ENCODE results near the gene ZNF521. TPM values are rescaled to one million over a fixed set of nuclear protein-coding genes. Genes with fewer than 3 reads are reported as not detected.
A peak's percentile ranks its signal among the peaks of the same experiment; 100 is the strongest.

ZNF521 gene
- total and polyA plus RNA-seq, 2 experiments from 2014 or later: 3.1 to 9.2 TPM

DNA sequence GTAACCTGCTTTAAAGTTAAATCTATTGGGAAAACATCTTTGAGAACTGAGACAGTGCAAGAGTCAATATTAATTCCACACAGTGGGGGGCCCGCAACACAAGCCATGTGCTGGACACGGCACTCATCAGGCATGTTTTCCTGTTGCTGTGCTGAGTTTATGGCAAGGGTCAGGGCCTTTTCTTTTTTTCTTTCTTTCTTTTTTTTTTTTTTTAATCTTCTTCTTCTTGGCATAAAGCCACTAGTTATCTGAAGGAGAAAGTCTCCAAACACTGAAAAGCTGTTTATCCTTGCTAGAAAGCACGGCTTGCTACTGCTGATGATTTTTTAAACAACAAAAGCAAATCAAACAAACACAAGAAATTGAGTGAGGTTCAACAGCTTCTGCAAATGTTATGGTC is 252.1 kb downstream of the ZNF521 start (continued):
- TF ChIP-seq, protein P1, sequence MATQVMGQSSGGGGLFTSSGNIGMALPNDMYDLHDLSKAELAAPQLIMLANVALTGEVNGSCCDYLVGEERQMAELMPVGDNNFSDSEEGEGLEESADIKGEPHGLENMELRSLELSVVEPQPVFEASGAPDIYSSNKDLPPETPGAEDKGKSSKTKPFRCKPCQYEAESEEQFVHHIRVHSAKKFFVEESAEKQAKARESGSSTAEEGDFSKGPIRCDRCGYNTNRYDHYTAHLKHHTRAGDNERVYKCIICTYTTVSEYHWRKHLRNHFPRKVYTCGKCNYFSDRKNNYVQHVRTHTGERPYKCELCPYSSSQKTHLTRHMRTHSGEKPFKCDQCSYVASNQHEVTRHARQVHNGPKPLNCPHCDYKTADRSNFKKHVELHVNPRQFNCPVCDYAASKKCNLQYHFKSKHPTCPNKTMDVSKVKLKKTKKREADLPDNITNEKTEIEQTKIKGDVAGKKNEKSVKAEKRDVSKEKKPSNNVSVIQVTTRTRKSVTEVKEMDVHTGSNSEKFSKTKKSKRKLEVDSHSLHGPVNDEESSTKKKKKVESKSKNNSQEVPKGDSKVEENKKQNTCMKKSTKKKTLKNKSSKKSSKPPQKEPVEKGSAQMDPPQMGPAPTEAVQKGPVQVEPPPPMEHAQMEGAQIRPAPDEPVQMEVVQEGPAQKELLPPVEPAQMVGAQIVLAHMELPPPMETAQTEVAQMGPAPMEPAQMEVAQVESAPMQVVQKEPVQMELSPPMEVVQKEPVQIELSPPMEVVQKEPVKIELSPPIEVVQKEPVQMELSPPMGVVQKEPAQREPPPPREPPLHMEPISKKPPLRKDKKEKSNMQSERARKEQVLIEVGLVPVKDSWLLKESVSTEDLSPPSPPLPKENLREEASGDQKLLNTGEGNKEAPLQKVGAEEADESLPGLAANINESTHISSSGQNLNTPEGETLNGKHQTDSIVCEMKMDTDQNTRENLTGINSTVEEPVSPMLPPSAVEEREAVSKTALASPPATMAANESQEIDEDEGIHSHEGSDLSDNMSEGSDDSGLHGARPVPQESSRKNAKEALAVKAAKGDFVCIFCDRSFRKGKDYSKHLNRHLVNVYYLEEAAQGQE (IDR thresholded peaks at IDR 0.05; ENCODE audit: unreplicated experiment): no peak
- TF ChIP-seq POLR2AphosphoS5 (IDR thresholded peaks at IDR 0.05; ENCODE audit: low read depth) (no peak), ETS1 (IDR thresholded peaks at IDR 0.05) (no peak)

DNA sequence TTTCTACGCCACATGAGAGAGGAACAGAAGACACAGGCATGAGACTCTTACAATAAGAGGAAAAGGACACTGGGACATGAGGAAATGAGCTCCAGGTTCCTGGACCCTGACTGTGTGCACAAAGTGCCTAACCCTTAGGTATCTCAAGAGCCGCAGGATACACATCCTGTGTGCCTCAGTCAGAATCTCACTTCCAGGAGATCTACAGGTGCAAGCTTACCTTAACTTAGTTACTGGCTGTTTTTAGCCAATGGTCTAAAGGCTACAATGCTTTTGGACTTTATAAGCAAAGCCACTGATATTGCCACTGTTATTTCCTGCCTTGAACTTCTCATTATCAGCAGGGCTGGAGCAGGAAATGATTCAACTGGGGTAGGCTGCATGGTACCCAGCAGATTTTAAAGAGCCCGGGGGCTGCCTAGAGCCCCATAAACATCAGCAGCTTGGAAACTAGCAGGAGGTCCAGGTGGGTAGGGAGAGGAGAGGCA is 254.4 kb downstream of the ZNF521 start:
- Histone ChIP-seq H3F3A (replicated peaks; ENCODE audit: low read depth) (no peaks in the 10 kb centered on the region), H3K4me3 (no peak overlapping the region), H3K36me3 (ENCODE audit: insufficient read depth) (no peaks in the 10 kb centered on the region), H3K4me1 (ENCODE audit: insufficient read depth) (no peaks in the 10 kb centered on the region), H3K9me2 (ENCODE audit: insufficient read depth) (no peaks in the 10 kb centered on the region), H3K4me2 (no peak overlapping the region), H2AFZ (no peak overlapping the region), H3K27me3 (ENCODE audit: insufficient read depth) (no peaks in the 10 kb centered on the region), H4K20me1 (replicated peaks; ENCODE audit: insufficient read depth) (no peaks in the 10 kb centered on the region), H3K79me2 (replicated peaks; ENCODE audit: insufficient read depth) (no peaks in the 10 kb centered on the region), H3K27ac (ENCODE audit: low read depth) (no peak overlapping the region)
- Mint-ChIP-seq H3K27ac (no peak overlapping the region; the same call in 1 of the 2 replicates), H3K4me1 (peaks cover 21% of the 10 kb centered on the region), H3K4me3 (no peak overlapping the region), H3K27me3 (ENCODE audit: insufficient read depth, low read depth, poor library complexity) (no peaks in the 10 kb centered on the region), H3K36me3 (ENCODE audit: low read depth) (no peaks in the 10 kb centered on the region), H3K9me3 (no peaks in the 10 kb centered on the region)
- ATAC-seq: peak; percentile 50; the same call in 2 of the 3 replicates
- no peak for DNase-seq (ENCODE audit: low spot score)
- TF ChIP-seq JUNB (IDR thresholded peaks at IDR 0.05; ENCODE audit: unreplicated experiment) (no peak), ZNF114 (CRISPR knock-in tag; IDR thresholded peaks at IDR 0.05) (no peak)
- TF ChIP-seq, protein P2, sequence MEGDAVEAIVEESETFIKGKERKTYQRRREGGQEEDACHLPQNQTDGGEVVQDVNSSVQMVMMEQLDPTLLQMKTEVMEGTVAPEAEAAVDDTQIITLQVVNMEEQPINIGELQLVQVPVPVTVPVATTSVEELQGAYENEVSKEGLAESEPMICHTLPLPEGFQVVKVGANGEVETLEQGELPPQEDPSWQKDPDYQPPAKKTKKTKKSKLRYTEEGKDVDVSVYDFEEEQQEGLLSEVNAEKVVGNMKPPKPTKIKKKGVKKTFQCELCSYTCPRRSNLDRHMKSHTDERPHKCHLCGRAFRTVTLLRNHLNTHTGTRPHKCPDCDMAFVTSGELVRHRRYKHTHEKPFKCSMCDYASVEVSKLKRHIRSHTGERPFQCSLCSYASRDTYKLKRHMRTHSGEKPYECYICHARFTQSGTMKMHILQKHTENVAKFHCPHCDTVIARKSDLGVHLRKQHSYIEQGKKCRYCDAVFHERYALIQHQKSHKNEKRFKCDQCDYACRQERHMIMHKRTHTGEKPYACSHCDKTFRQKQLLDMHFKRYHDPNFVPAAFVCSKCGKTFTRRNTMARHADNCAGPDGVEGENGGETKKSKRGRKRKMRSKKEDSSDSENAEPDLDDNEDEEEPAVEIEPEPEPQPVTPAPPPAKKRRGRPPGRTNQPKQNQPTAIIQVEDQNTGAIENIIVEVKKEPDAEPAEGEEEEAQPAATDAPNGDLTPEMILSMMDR (conservative IDR thresholded peaks at IDR 0.05; ENCODE audit: low read depth in 2 of 2): no peak

GRCh38 chr18:25097057-25097456 is 254.9 kb downstream of the ZNF521 start:
- peaks cover 21% of the 10 kb centered on the region for H3K4me1 Mint-ChIP-seq
- H4K20me1 ChIP-seq (replicated peaks; ENCODE audit: insufficient read depth): no peaks in the 10 kb centered on the region
- no peak for ATAC-seq
- no peak overlapping the region for H3K27ac ChIP-seq (ENCODE audit: low read depth)
- H3K4me1 ChIP-seq (ENCODE audit: insufficient read depth): no peaks in the 10 kb centered on the region
- no peak overlapping the region for H3K4me2 ChIP-seq
- H3K4me3 Mint-ChIP-seq: no peak overlapping the region
- no peaks in the 10 kb centered on the region for H3K9me3 Mint-ChIP-seq
- H3K4me3 ChIP-seq: no peak overlapping the region
- no peak overlapping the region for H2AFZ ChIP-seq
- no peaks in the 10 kb centered on the region for H3K27me3 Mint-ChIP-seq (ENCODE audit: insufficient read depth, low read depth, poor library complexity)
- no peaks in the 10 kb centered on the region for H3K79me2 ChIP-seq (replicated peaks; ENCODE audit: insufficient read depth)
- H3F3A ChIP-seq (replicated peaks; ENCODE audit: low read depth): no peaks in the 10 kb centered on the region
- no peak for DNase-seq (ENCODE audit: low spot score)
- H3K27me3 ChIP-seq (ENCODE audit: insufficient read depth): no peaks in the 10 kb centered on the region
- H3K36me3 ChIP-seq (ENCODE audit: insufficient read depth): no peaks in the 10 kb centered on the region
- H3K9me2 ChIP-seq (ENCODE audit: insufficient read depth): no peaks in the 10 kb centered on the region
- H3K27ac Mint-ChIP-seq: no peak overlapping the region
- H3K36me3 Mint-ChIP-seq (ENCODE audit: low read depth): no peaks in the 10 kb centered on the region
- TF ChIP-seq, protein P3, sequence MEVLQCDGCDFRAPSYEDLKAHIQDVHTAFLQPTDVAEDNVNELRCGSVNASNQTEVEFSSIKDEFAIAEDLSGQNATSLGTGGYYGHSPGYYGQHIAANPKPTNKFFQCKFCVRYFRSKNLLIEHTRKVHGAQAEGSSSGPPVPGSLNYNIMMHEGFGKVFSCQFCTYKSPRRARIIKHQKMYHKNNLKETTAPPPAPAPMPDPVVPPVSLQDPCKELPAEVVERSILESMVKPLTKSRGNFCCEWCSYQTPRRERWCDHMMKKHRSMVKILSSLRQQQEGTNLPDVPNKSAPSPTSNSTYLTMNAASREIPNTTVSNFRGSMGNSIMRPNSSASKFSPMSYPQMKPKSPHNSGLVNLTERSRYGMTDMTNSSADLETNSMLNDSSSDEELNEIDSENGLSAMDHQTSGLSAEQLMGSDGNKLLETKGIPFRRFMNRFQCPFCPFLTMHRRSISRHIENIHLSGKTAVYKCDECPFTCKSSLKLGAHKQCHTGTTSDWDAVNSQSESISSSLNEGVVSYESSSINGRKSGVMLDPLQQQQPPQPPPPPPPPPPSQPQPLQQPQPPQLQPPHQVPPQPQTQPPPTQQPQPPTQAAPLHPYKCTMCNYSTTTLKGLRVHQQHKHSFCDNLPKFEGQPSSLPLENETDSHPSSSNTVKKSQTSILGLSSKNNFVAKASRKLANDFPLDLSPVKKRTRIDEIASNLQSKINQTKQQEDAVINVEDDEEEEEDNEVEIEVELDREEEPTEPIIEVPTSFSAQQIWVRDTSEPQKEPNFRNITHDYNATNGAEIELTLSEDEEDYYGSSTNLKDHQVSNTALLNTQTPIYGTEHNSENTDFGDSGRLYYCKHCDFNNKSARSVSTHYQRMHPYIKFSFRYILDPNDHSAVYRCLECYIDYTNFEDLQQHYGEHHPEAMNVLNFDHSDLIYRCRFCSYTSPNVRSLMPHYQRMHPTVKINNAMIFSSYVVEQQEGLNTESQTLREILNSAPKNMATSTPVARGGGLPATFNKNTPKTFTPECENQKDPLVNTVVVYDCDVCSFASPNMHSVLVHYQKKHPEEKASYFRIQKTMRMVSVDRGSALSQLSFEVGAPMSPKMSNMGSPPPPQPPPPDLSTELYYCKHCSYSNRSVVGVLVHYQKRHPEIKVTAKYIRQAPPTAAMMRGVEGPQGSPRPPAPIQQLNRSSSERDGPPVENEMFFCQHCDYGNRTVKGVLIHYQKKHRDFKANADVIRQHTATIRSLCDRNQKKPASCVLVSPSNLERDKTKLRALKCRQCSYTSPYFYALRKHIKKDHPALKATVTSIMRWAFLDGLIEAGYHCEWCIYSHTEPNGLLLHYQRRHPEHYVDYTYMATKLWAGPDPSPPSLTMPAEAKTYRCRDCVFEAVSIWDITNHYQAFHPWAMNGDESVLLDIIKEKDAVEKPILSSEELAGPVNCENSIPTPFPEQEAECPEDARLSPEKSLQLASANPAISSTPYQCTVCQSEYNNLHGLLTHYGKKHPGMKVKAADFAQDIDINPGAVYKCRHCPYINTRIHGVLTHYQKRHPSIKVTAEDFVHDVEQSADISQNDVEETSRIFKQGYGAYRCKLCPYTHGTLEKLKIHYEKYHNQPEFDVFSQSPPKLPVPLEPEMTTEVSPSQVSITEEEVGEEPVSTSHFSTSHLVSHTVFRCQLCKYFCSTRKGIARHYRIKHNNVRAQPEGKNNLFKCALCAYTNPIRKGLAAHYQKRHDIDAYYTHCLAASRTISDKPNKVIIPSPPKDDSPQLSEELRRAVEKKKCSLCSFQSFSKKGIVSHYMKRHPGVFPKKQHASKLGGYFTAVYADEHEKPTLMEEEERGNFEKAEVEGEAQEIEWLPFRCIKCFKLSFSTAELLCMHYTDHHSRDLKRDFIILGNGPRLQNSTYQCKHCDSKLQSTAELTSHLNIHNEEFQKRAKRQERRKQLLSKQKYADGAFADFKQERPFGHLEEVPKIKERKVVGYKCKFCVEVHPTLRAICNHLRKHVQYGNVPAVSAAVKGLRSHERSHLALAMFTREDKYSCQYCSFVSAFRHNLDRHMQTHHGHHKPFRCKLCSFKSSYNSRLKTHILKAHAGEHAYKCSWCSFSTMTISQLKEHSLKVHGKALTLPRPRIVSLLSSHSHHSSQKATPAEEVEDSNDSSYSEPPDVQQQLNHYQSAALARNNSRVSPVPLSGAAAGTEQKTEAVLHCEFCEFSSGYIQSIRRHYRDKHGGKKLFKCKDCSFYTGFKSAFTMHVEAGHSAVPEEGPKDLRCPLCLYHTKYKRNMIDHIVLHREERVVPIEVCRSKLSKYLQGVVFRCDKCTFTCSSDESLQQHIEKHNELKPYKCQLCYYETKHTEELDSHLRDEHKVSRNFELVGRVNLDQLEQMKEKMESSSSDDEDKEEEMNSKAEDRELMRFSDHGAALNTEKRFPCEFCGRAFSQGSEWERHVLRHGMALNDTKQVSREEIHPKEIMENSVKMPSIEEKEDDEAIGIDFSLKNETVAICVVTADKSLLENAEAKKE (CRISPR knock-in tag; IDR thresholded peaks at IDR 0.05): no peak
- TF ChIP-seq STAT1 (IDR thresholded peaks at IDR 0.05; ENCODE audit: unreplicated experiment) (no peak), ZNF114 (CRISPR knock-in tag; IDR thresholded peaks at IDR 0.05) (no peak)

Data from GM23338 (cell line).